GM19328 (cell line): ENCODE measurements around the gene CLDN19.
"Not testable (repeated sequence)": the region's sequence is repeated elsewhere in the genome, so short reads cannot be mapped to it uniquely, and the experiment has no call there.

Experiments used
- ATAC-seq: cut with Tn5 transposase; IDR thresholded peaks from one replicate; pipeline ENCODE4 v1.9.1; 2021; ENCODE audit warnings: mild to moderate bottlenecking, moderate library complexity; ENCODE audit not compliant: unreplicated experiment

Gene CLDN19

GRCh38 chr1:42740851-42741580 lies 980 bp upstream of the CLDN19 start:
- ATAC-seq, result no peak

- no peak for ATAC-seq
Observed at GRCh38 chr1:42738678-42739226, 1.3 kb downstream of the CLDN19 start.

- ATAC-seq, result no peak
Observed at GRCh38 chr1:42737986-42738677, 1.9 kb downstream of the CLDN19 start.

- no peak for ATAC-seq
Observed at GRCh38 chr1:42737257-42737656, 2.8 kb downstream of the CLDN19 start.

GRCh38 chr1:42736571-42737200 lies 3.4 kb downstream of the CLDN19 start:
- ATAC-seq, result no peak

GRCh38 chr1:42736152-42736551 lies 3.9 kb downstream of the CLDN19 start:
- ATAC-seq, result no peak

- no peak for ATAC-seq
Observed at GRCh38 chr1:42735477-42736105, 4.4 kb downstream of the CLDN19 start.

- no peak for ATAC-seq
Observed at GRCh38 chr1:42735056-42735455, 5.0 kb downstream of the CLDN19 start.

- no peak for ATAC-seq
Observed at GRCh38 chr1:42734201-42735035, 5.6 kb downstream of the CLDN19 start.

GRCh38 chr1:42733415-42734200 lies 6.4 kb downstream of the CLDN19 start:
- no peak for ATAC-seq

GRCh38 chr1:42732126-42732680 lies 7.8 kb downstream of the CLDN19 start:
- ATAC-seq, result no peak

GRCh38 chr1:42731585-42731984 lies 8.5 kb downstream of the CLDN19 start:
- ATAC-seq, result no peak

- ATAC-seq, result no peak
Observed at GRCh38 chr1:42730988-42731387, 9.0 kb downstream of the CLDN19 start.

- no peak for ATAC-seq
Observed at GRCh38 chr1:42730002-42730401, 10.0 kb downstream of the CLDN19 start.

GRCh38 chr1:42725820-42726219 lies 14.2 kb downstream of the CLDN19 start:
- ATAC-seq, result not testable (repeated sequence)

- ATAC-seq, result no peak
Observed at GRCh38 chr1:42723511-42723910, 16.5 kb downstream of the CLDN19 start.

GRCh38 chr1:42722403-42722802 lies 17.6 kb downstream of the CLDN19 start:
- not testable (repeated sequence) for ATAC-seq

GRCh38 chr1:42721926-42722325 lies 18.1 kb downstream of the CLDN19 start:
- ATAC-seq, result no peak

GRCh38 chr1:42720868-42721267 lies 19.2 kb downstream of the CLDN19 start:
- ATAC-seq, result no peak
